H1 (cell line): ENCODE results near the gene ARMH3. TPM values are rescaled to one million over a fixed set of nuclear protein-coding genes. Genes with fewer than 3 reads are reported as not detected.

Experiments used
- CTCF ChIA-PET: fragments of 300-600 bp; sonication (Branson Sonifier 250); formaldehyde crosslinking; loops from one replicate; lab custom pipeline; 2021; ENCODE audit not compliant: partially characterized antibody; lab: Charles Lee
- POLR2A ChIA-PET: fragments of 300-600 bp; sonication (Branson Sonifier 250); formaldehyde crosslinking; loops from one replicate; lab custom pipeline; 2021; ENCODE audit warnings: inconsistent platforms; ENCODE audit not compliant: partially characterized antibody; lab: Charles Lee
- DNase-seq, 2 experiments: peaks; one replicate each; pipeline versions ENCODE4 v3.0.0 to v3.0.0-alpha.2; 2010 to 2022; ENCODE audit warnings: low spot score in 2 of 2, low read depth in 1 of 2, mixed read lengths in 1 of 2
- FAIRE-seq: peaks from 2 replicates; lab custom pipeline; 2011; peaks lifted over from hg19 to GRCh38; lab: Jason Lieb, UNC
- H2AFZ ChIP-seq: 2 replicates; pipeline ENCODE4 v1.8.1; 2012; ENCODE audit warnings: low read length, inconsistent platforms
- H2AK5ac ChIP-seq: 2 replicates; pipeline ENCODE4 v1.6.1; 2013; ENCODE audit warnings: low read depth, low read length
- H2BK120ac ChIP-seq: replicated peaks from 2 replicates; pipeline ENCODE3; 2013; ENCODE audit warnings: low read depth, low read length, inconsistent platforms
- H2BK12ac ChIP-seq: 2 replicates; pipeline ENCODE4 v1.6.1; 2013; ENCODE audit warnings: low read depth, low read length
- H2BK15ac ChIP-seq: 2 replicates; pipeline ENCODE4 v1.6.1; 2013; ENCODE audit warnings: low read length
- H2BK20ac ChIP-seq: 2 replicates; pipeline ENCODE4 v1.6.1; 2013; ENCODE audit warnings: low read length
- H2BK5ac ChIP-seq: 2 replicates; pipeline ENCODE4 v1.6.1; 2013; ENCODE audit warnings: low read depth, low read length
- H3K14ac ChIP-seq: 2 replicates; pipeline ENCODE4 v1.6.1; 2013; ENCODE audit warnings: inconsistent platforms; ENCODE audit not compliant: insufficient read length
- H3K18ac ChIP-seq: 2 replicates; pipeline ENCODE4 v1.6.1; 2013; ENCODE audit warnings: low read length; ENCODE audit errors: extremely low read depth
- H3K23ac ChIP-seq: 2 replicates; pipeline ENCODE4 v1.6.1; 2013; ENCODE audit warnings: inconsistent platforms; ENCODE audit not compliant: insufficient read length
- H3K23me2 ChIP-seq: 2 replicates; pipeline ENCODE4 v1.6.1; 2013; ENCODE audit warnings: low read depth, low read length
- H3K27ac ChIP-seq: 2 replicates; pipeline ENCODE4 v1.6.1; 2011; ENCODE audit warnings: low read depth, low read length, inconsistent platforms
- H3K27me3 ChIP-seq, 4 experiments: replicated peaks in 1 of 4; 1 replicate in 1 of 4; 2 replicates in 3 of 4; pipeline versions ENCODE4 v1.6.1 to v1.8.1; 2011 to 2013; ENCODE audit warnings: low read length in 3 of 4, mild to moderate bottlenecking in 3 of 4, inconsistent platforms in 2 of 4, mixed read lengths in 2 of 4, moderate library complexity in 1 of 4; ENCODE audit not compliant: control insufficient read depth in 3 of 4, insufficient read depth in 3 of 4; ENCODE audit errors: extremely low read depth in 1 of 4
- H3K36me3 ChIP-seq, 4 experiments: 2 replicates each; pipeline versions ENCODE4 v1.6.1 to v1.8.1; 2011 to 2013; ENCODE audit warnings: mild to moderate bottlenecking in 4 of 4, low read length in 3 of 4, moderate library complexity in 2 of 4, control low read depth in 1 of 4, inconsistent platforms in 1 of 4; ENCODE audit not compliant: insufficient read depth in 4 of 4, control insufficient read depth in 2 of 4
- H3K4ac ChIP-seq: replicated peaks from 2 replicates; pipeline ENCODE3; 2013; ENCODE audit warnings: low read length, low read depth, mixed read lengths, inconsistent platforms; ENCODE audit not compliant: insufficient read length
- H3K4me1 ChIP-seq, 4 experiments: replicated peaks in 1 of 4; 1 replicate in 1 of 4; 2 replicates in 3 of 4; pipeline versions ENCODE4 v1.6.1 to v1.8.1; 2011 to 2013; ENCODE audit warnings: low read length in 3 of 4, inconsistent platforms in 2 of 4, mixed read lengths in 1 of 4; ENCODE audit not compliant: insufficient read depth in 4 of 4, control insufficient read depth in 3 of 4
- H3K4me2 ChIP-seq, 2 experiments: 2 replicates each; pipeline versions ENCODE4 v1.6.1 to v1.8.1; 2011 to 2013; ENCODE audit warnings: low read depth in 2 of 2, low read length in 2 of 2, control low read depth in 1 of 2, inconsistent platforms in 1 of 2, mild to moderate bottlenecking in 1 of 2; ENCODE audit not compliant: insufficient read depth in 1 of 2
- H3K4me3 ChIP-seq, 4 experiments: fragments of 200-600, 300-600 bp in 1 of 4; sonication (generic), shearing (Covaris generic), sonication (Bioruptor Twin) in 1 of 4; 2 replicates each; pipeline versions ENCODE4 v1.5.1 to v1.8.1; 2011 to 2016; ENCODE audit warnings: low read length in 4 of 4, low read depth in 3 of 4, control low read depth in 2 of 4, inconsistent platforms in 2 of 4, mild to moderate bottlenecking in 2 of 4, mixed read lengths in 1 of 4, moderate library complexity in 1 of 4; ENCODE audit not compliant: insufficient read depth in 2 of 4; ENCODE audit errors: extremely low read depth in 1 of 4
- H3K56ac ChIP-seq: replicated peaks from 2 replicates; pipeline ENCODE3; 2013; ENCODE audit warnings: low read depth, mild to moderate bottlenecking, mixed read lengths, low read length, inconsistent platforms; ENCODE audit not compliant: insufficient read length
- H3K79me1 ChIP-seq: 2 replicates; pipeline ENCODE4 v1.6.1; 2013; ENCODE audit warnings: low read depth, low read length, control low read depth
- H3K79me2 ChIP-seq, 2 experiments: 2 replicates each; pipeline versions ENCODE4 v1.6.1 to v1.8.1; 2012 to 2013; ENCODE audit warnings: low read length in 2 of 2, mild to moderate bottlenecking in 2 of 2, inconsistent platforms in 1 of 2; ENCODE audit not compliant: insufficient read depth in 2 of 2, control insufficient read depth in 1 of 2
- H3K9ac ChIP-seq, 4 experiments: replicated peaks in 1 of 4; 1 replicate in 1 of 4; 2 replicates in 3 of 4; pipeline versions ENCODE4 v1.6.1 to v1.8.1; 2011 to 2013; ENCODE audit warnings: low read depth in 3 of 4, low read length in 3 of 4, control low read depth in 2 of 4, mild to moderate bottlenecking in 2 of 4, moderate library complexity in 2 of 4, inconsistent platforms in 1 of 4; ENCODE audit errors: extremely low read depth in 1 of 4
- H3K9me3 ChIP-seq, 2 experiments: 2 replicates each; pipeline versions ENCODE4 v1.6.1 to v1.8.1; 2012 to 2013; ENCODE audit warnings: mild to moderate bottlenecking in 2 of 2, moderate library complexity in 2 of 2, control low read depth in 1 of 2, inconsistent platforms in 1 of 2, low read depth in 1 of 2, low read length in 1 of 2, mixed read lengths in 1 of 2; ENCODE audit not compliant: insufficient read depth in 2 of 2
- H4K20me1 ChIP-seq, 2 experiments: replicated peaks in 1 of 2; 2 replicates each; pipeline versions ENCODE3 to v1.8.1; 2011 to 2013; ENCODE audit warnings: inconsistent platforms in 2 of 2, low read length in 2 of 2, mild to moderate bottlenecking in 1 of 2; ENCODE audit not compliant: insufficient read depth in 2 of 2, control insufficient read depth in 1 of 2
- H4K5ac ChIP-seq: 2 replicates; pipeline ENCODE4 v1.6.1; 2013; ENCODE audit warnings: low read length, low read depth, mixed read lengths, inconsistent platforms; ENCODE audit not compliant: insufficient read length
- H4K8ac ChIP-seq: 2 replicates; pipeline ENCODE4 v1.8.0; 2013; ENCODE audit warnings: mild to moderate bottlenecking, moderate library complexity, low read length, inconsistent platforms; ENCODE audit not compliant: insufficient read depth; ENCODE audit errors: extremely low read depth
- H4K91ac ChIP-seq: replicated peaks from 2 replicates; pipeline ENCODE3; 2013; ENCODE audit warnings: low read length, mixed read lengths, inconsistent platforms; ENCODE audit not compliant: insufficient read length
- BACH1 ChIP-seq: IDR thresholded peaks from 2 replicates; pipeline ENCODE4 v1.6.1; 2012; ENCODE audit warnings: low read length, improper control_type of control experiment
- KDM4A ChIP-seq: IDR thresholded peaks from one replicate; pipeline ENCODE4 v1.7.1; 2012; ENCODE audit warnings: low read depth, mild to moderate bottlenecking, moderate library complexity, low read length, inconsistent platforms; ENCODE audit not compliant: severe bottlenecking
- SUZ12 ChIP-seq: fragments of 200-600 bp; sonication (generic); IDR thresholded peaks from 2 replicates; pipeline ENCODE4 v1.6.1; 2012; ENCODE audit warnings: mild to moderate bottlenecking, inconsistent platforms, low read length, moderate library complexity, mixed read lengths
- TAF7 ChIP-seq: optimal IDR thresholded peaks from 2 replicates; pipeline ENCODE3; 2011; ENCODE audit warnings: low read depth, mild to moderate bottlenecking, inconsistent platforms, low read length, moderate library complexity, borderline replicate concordance
- WGBS, 2 experiments: shearing (Covaris generic) in 1 of 2; methylation state at CpG; one replicate each; pipeline versions ENCODE4 v1.1.6 to v1.1.7; 2013 to 2015; ENCODE audit warnings: low lambda C conversion rate in 2 of 2, mixed read lengths in 2 of 2, inconsistent platforms in 1 of 2, low coverage in 1 of 2, missing lambda C conversion rate in 1 of 2; ENCODE audit not compliant: insufficient replicate concordance in 2 of 2, insufficient coverage in 1 of 2, insufficient read length in 1 of 2; ENCODE audit errors: extremely low coverage in 1 of 2, missing lambda C conversion rate in 1 of 2; 5-methylcytosine and 5-hydroxymethylcytosine counted together
- polyA plus RNA-seq, 7 experiments: library from polyadenylated mRNA; depleted of rRNA in 3 of 7; stranded (reverse) in 5 of 7; unstranded in 2 of 7; fragments of >200 nt in 5 of 7; fragments of 200-250 nt in 2 of 7; gene quantifications; 1 replicate in 5 of 7; 2 replicates in 1 of 7; 4 replicates in 1 of 7; pipeline versions ENCODE4 v1.2.1 to v1.2.3, GENCODE V29; 2011 to 2013; ENCODE audit warnings: missing spikeins in 2 of 7, mixed read lengths in 2 of 7
- total RNA-seq: library from RNA; stranded (reverse); fragmentation: NEBNext Ultra II Directional; extraction: Animal tissue kit (Norgen Biotek cat#: 25700); gene quantifications from 2 replicates; pipeline ENCODE4 v1.2.1, GENCODE V29; 2021
- TF ChIP-seq, protein P1 (sequence below): IDR thresholded peaks from 2 replicates; pipeline ENCODE4 v1.6.1; 2012; ENCODE audit warnings: low read length, inconsistent platforms
- TF ChIP-seq, protein P2 (sequence below): IDR thresholded peaks from 2 replicates; pipeline ENCODE4 v1.6.1; 2012; ENCODE audit warnings: inconsistent platforms
- TF ChIP-seq, protein P3 (sequence below), 3 experiments: IDR thresholded peaks; 1 replicate in 2 of 3; 2 replicates in 1 of 3; pipeline versions ENCODE4 v1.5.1 to v1.6.1; 2011; ENCODE audit warnings: low read length in 3 of 3, mild to moderate bottlenecking in 3 of 3, inconsistent platforms in 2 of 3, low read depth in 1 of 3, moderate library complexity in 1 of 3; ENCODE audit not compliant: insufficient read depth in 1 of 3; ENCODE audit errors: control extremely low read depth in 1 of 3

The ARMH3 gene
- total and polyA plus RNA-seq, 2 of the 8 experiments (the other 6 are each of a cell fraction or from before 2014, with no cell fraction given), result 11.6 to 18.3 TPM

DNA sequence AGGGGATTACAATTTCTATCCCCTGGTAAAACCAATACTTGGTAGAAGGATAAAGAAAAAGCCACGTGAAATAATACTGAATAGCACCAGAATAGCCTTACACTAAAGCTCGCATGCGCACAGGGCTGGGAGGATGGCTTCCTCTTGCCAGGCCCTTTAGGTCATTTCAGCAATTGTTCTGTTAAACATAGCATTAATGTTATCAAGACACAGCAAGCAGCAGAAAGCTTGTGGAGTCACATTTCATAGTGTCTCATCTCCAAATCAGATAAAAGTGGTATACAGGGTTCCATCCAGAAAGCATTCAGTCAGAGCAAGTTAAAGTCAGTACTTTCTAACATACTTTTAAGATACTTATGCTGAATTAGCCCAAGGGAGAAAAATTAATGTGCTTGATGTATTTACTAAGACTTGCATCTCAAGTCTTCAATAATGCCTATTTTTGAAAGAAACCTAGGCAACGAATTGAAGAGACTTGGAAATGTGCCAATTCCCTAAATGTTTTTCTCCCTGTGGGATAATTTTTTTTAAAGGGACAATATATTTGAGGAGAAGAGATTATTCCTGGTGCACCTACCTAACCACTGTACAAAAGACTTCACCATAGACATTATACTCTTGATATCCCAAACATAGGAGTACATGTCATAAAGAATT lies 258.4 kb downstream of the ARMH3 start:
- Histone ChIP-seq H4K20me1 (peaks cover 8 to 17% of the 10 kb centered on the region in 2 experiments), H3K18ac (no peak overlapping the region)
- WGBS, 2 experiments, result 95% methylated on average over 4 of the region's 4 CpGs; no CpG with 5 or more reads in 1 of the 2 experiments
- TF ChIP-seq BACH1 (no peak), SUZ12 (no peak), TAF7 (no peak), KDM4A (no peak)
- TF ChIP-seq, protein P1, sequence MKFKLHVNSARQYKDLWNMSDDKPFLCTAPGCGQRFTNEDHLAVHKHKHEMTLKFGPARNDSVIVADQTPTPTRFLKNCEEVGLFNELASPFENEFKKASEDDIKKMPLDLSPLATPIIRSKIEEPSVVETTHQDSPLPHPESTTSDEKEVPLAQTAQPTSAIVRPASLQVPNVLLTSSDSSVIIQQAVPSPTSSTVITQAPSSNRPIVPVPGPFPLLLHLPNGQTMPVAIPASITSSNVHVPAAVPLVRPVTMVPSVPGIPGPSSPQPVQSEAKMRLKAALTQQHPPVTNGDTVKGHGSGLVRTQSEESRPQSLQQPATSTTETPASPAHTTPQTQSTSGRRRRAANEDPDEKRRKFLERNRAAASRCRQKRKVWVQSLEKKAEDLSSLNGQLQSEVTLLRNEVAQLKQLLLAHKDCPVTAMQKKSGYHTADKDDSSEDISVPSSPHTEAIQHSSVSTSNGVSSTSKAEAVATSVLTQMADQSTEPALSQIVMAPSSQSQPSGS, result no peak
- TF ChIP-seq, protein P2, sequence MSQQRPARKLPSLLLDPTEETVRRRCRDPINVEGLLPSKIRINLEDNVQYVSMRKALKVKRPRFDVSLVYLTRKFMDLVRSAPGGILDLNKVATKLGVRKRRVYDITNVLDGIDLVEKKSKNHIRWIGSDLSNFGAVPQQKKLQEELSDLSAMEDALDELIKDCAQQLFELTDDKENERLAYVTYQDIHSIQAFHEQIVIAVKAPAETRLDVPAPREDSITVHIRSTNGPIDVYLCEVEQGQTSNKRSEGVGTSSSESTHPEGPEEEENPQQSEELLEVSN, result no peak
- TF ChIP-seq, protein P3, sequence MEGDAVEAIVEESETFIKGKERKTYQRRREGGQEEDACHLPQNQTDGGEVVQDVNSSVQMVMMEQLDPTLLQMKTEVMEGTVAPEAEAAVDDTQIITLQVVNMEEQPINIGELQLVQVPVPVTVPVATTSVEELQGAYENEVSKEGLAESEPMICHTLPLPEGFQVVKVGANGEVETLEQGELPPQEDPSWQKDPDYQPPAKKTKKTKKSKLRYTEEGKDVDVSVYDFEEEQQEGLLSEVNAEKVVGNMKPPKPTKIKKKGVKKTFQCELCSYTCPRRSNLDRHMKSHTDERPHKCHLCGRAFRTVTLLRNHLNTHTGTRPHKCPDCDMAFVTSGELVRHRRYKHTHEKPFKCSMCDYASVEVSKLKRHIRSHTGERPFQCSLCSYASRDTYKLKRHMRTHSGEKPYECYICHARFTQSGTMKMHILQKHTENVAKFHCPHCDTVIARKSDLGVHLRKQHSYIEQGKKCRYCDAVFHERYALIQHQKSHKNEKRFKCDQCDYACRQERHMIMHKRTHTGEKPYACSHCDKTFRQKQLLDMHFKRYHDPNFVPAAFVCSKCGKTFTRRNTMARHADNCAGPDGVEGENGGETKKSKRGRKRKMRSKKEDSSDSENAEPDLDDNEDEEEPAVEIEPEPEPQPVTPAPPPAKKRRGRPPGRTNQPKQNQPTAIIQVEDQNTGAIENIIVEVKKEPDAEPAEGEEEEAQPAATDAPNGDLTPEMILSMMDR (IDR thresholded peaks at IDR 0.05; ENCODE audit: control extremely low read depth in 1 of 3, insufficient read depth in 1 of 3, low read depth in 1 of 3, low read length in 3 of 3), result no peak

More for the DNA sequence above, 258.4 kb downstream of the ARMH3 start:
- no peak overlapping the region for H3K4me3 ChIP-seq
- no peaks in the 10 kb centered on the region for H3K23me2 ChIP-seq
- POLR2A ChIA-PET, result interaction anchor here (3.0 kb wide), 1 partner anchor 21 kb away, joined by 14 read pairs; the partner anchor contains the start of gene OGA
- DNase-seq, result no peak
- H3K14ac ChIP-seq, result no peak overlapping the region
- H4K5ac ChIP-seq, result no peak overlapping the region
- no peak overlapping the region for H4K91ac ChIP-seq
- no peaks in the 10 kb centered on the region for H3K79me1 ChIP-seq
- H3K4ac ChIP-seq, result no peak overlapping the region
- H4K8ac ChIP-seq, result no peak overlapping the region
- peaks cover 0 to 8% of the 10 kb centered on the region in 2 experiments; a peak in 2 of 4 replicates for H3K79me2 ChIP-seq
- H2AFZ ChIP-seq, result no peak overlapping the region
- H3K36me3 ChIP-seq, result peaks cover 41 to 90% (median 76%) of the 10 kb centered on the region in 4 experiments
- H3K4me2 ChIP-seq, result no peak overlapping the region
- H2BK120ac ChIP-seq, result no peak overlapping the region
- no peak overlapping the region for H2AK5ac ChIP-seq
- no peaks in the 10 kb centered on the region for H3K9me3 ChIP-seq
- CTCF ChIA-PET, result interaction anchor here (1.3 to 2.5 kb wide), 2 partner anchors 16 kb away, joined by 4 to 8 read pairs; no protein-coding TSS in a partner anchor
- no peak overlapping the region for H3K56ac ChIP-seq
- H2BK15ac ChIP-seq, result no peak overlapping the region
- H3K27ac ChIP-seq, result no peak overlapping the region
- H2BK12ac ChIP-seq, result no peak overlapping the region
- FAIRE-seq, result no peak
- no peaks in the 10 kb centered on the region for H3K27me3 ChIP-seq
- no peak overlapping the region for H3K23ac ChIP-seq
- H2BK5ac ChIP-seq, result no peak overlapping the region
- no peak overlapping the region for H2BK20ac ChIP-seq
- H3K9ac ChIP-seq, result no peak overlapping the region
- H3K4me1 ChIP-seq, result no peaks in the 10 kb centered on the region
